ENCODE results near the gene TAF3. TPM values are rescaled to one million over a fixed set of nuclear protein-coding genes. Genes with fewer than 3 reads are reported as not detected.

Gene TAF3
- total RNA-seq, 1 donor from 2014 or later, result 8.5 TPM

DNA sequence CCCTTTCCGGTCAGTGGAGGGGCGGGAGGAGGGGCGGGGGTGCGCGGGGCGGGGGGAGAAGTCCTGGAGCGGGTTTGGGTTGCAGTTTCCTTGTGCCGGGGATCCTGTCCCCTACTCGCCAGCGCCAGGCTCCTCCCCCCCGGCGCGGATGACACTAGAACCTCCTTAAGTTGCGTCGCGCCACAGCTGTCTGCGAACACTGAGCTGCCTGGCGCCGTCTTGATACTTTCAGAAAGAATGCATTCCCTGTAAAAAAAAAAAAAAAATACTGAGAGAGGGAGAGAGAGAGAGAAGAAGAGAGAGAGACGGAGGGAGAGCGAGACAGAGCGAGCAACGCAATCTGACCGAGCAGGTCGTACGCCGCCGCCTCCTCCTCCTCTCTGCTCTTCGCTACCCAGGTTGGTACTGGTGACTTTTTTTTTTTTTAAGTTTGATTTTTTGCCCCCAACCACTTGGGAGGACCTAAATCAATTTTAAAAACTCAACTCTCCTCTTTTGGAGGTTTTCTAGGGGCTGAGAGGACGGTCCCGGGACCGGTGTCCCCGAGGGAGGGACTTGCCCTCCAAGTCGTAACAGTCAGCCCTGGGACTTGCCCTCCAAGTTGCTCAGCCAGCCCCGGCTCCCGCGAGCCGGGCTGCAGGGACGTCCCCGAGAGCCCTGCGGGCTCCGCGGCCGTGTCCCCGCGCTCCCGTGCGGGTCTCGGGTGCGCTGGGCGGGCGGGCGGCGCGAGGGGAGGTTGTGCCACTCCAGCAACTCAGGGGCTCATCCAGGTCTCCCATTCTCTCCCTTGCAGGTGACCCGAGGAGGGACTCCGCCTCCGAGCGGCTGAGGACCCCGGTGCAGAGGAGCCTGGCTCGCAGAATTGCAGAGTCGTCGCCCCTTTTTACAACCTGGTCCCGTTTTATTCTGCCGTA is 236.4 kb downstream of the TAF3 start, which contains the start of gene GATA3:
Gene GATA3 (plus strand): TSS at position 195 of the 914 bp plus-strand sequence. CDS start 968 bp downstream, outside the sequence.
- Mint-ChIP-seq H3K4me1 (peaks cover 53% of the 10 kb centered on the region), H3K27me3 (ENCODE audit: low read depth) (peaks cover 18% of the 10 kb centered on the region), H3K36me3 (peaks cover 9% of the 10 kb centered on the region), H3K27ac (peak within 1 kb of the TSS; percentile 99), H3K9me3 (no peaks in the 10 kb centered on the region), H3K4me3 (peak within 1 kb of the TSS; percentile 96)
- TF ChIP-seq, protein P1, sequence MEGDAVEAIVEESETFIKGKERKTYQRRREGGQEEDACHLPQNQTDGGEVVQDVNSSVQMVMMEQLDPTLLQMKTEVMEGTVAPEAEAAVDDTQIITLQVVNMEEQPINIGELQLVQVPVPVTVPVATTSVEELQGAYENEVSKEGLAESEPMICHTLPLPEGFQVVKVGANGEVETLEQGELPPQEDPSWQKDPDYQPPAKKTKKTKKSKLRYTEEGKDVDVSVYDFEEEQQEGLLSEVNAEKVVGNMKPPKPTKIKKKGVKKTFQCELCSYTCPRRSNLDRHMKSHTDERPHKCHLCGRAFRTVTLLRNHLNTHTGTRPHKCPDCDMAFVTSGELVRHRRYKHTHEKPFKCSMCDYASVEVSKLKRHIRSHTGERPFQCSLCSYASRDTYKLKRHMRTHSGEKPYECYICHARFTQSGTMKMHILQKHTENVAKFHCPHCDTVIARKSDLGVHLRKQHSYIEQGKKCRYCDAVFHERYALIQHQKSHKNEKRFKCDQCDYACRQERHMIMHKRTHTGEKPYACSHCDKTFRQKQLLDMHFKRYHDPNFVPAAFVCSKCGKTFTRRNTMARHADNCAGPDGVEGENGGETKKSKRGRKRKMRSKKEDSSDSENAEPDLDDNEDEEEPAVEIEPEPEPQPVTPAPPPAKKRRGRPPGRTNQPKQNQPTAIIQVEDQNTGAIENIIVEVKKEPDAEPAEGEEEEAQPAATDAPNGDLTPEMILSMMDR (IDR thresholded peaks at IDR 0.05; ENCODE audit: unreplicated experiment), result no peak
- DNase-seq (ENCODE audit: low spot score in 2 of 2, unreplicated experiment in 2 of 2), result peak; percentile 74 to 81

DNA sequence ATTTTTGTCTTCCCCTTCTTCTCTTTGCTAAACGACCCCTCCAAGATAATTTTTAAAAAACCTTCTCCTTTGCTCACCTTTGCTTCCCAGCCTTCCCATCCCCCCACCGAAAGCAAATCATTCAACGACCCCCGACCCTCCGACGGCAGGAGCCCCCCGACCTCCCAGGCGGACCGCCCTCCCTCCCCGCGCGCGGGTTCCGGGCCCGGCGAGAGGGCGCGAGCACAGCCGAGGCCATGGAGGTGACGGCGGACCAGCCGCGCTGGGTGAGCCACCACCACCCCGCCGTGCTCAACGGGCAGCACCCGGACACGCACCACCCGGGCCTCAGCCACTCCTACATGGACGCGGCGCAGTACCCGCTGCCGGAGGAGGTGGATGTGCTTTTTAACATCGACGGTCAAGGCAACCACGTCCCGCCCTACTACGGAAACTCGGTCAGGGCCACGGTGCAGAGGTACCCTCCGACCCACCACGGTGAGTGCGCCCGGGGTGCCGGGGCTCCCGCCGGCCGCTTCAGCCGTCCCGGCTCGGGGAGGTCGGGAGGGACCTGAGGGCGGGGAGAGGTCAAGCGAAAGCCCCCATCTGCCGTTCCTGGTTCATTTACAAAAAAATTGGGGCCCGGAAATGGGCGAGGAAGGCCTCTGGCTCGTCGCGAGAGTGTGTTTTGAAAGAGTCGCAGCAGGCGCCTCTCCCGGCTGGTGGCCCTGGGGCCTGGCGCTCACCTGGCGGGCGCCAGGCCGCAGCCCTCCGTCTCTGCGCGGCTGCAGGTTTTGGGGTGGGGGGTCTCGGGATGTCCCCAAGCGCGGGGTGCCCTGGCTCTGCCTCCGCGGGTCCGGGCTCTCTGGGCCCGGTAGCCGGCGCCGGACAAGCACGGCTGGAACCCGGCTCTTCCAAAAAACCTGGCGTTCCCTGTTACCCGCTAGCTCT is 237.4 kb downstream of the TAF3 start:
- peaks cover 18% of the 10 kb centered on the region for H3K27me3 Mint-ChIP-seq (ENCODE audit: low read depth)
- H3K4me3 Mint-ChIP-seq, result peak overlapping the region; percentile 96
- H3K36me3 Mint-ChIP-seq, result peaks cover 9% of the 10 kb centered on the region
- TF ChIP-seq, protein P1 (IDR thresholded peaks at IDR 0.05; ENCODE audit: unreplicated experiment), result no peak
- H3K27ac Mint-ChIP-seq, result peak overlapping the region; percentile 97
- peak in 1 of 2 experiments; percentile 52 for DNase-seq (ENCODE audit: low spot score in 2 of 2, unreplicated experiment in 2 of 2)
- H3K9me3 Mint-ChIP-seq, result no peaks in the 10 kb centered on the region
- peaks cover 63% of the 10 kb centered on the region for H3K4me1 Mint-ChIP-seq

DNA sequence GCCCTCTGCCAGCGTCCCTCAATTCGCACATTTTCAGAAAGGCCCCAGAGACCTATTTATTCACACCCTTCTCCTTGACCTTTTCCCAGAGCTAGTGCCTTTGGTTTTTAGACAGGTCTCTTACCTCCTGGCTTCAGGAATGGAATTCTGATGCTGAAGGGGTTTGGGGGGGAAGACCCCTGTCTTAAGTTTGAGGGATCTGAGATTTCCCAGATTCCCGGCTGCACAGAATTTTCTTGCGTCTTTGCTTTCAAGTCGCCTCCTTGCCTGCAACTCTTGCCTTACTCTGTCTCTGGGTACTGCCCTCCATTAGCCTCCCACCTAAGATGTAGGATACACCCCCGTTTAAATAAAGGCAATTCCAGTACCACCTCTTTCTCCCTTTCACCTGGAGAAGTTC is 238.1 kb downstream of the TAF3 start:
- H3K4me1 Mint-ChIP-seq, result peaks cover 70% of the 10 kb centered on the region

DNA sequence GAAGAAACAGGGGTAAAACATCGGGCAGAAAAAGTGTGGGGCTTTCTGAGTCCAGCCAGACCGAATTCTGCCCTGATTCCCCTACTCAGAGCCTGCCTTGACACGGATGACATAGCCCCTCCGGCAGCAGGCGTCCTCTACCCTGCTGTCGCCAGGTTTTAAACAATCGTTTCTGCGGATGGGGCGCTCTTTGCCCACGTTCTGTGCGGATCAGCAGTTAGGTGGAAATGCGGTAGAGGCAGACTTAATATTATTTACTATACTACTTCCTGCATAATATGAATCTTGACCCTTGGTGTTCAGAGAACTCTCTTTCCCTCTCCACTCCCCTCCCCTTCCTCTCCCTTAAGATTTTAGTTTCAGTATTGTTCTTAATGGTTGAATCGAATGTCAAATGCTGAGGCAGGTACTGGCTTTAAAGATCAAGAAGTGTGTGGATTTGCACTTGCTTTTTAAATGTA is 238.6 kb downstream of the TAF3 start:
- TF ChIP-seq, protein P1 (IDR thresholded peaks at IDR 0.05; ENCODE audit: unreplicated experiment), result no peak
- peaks cover 73% of the 10 kb centered on the region for H3K4me1 Mint-ChIP-seq
- no peaks in the 10 kb centered on the region for H3K9me3 Mint-ChIP-seq
- peak overlapping the region; percentile 96 for H3K4me3 Mint-ChIP-seq
- DNase-seq (ENCODE audit: low spot score in 2 of 2, unreplicated experiment in 2 of 2), result no peak
- peak overlapping the region; percentile 97 for H3K27ac Mint-ChIP-seq
- peaks cover 11% of the 10 kb centered on the region for H3K36me3 Mint-ChIP-seq
- peaks cover 17% of the 10 kb centered on the region for H3K27me3 Mint-ChIP-seq (ENCODE audit: low read depth)

More for the DNA sequence above, 238.1 kb downstream of the TAF3 start:
- TF ChIP-seq, protein P1 (IDR thresholded peaks at IDR 0.05; ENCODE audit: unreplicated experiment), result no peak
- H3K27ac Mint-ChIP-seq, result peak overlapping the region; percentile 97
- H3K36me3 Mint-ChIP-seq, result peaks cover 11% of the 10 kb centered on the region
- peak overlapping the region; percentile 96 for H3K4me3 Mint-ChIP-seq
- DNase-seq (ENCODE audit: low spot score in 2 of 2, unreplicated experiment in 2 of 2), result no peak
- peaks cover 18% of the 10 kb centered on the region for H3K27me3 Mint-ChIP-seq (ENCODE audit: low read depth)
- H3K9me3 Mint-ChIP-seq, result no peaks in the 10 kb centered on the region

DNA sequence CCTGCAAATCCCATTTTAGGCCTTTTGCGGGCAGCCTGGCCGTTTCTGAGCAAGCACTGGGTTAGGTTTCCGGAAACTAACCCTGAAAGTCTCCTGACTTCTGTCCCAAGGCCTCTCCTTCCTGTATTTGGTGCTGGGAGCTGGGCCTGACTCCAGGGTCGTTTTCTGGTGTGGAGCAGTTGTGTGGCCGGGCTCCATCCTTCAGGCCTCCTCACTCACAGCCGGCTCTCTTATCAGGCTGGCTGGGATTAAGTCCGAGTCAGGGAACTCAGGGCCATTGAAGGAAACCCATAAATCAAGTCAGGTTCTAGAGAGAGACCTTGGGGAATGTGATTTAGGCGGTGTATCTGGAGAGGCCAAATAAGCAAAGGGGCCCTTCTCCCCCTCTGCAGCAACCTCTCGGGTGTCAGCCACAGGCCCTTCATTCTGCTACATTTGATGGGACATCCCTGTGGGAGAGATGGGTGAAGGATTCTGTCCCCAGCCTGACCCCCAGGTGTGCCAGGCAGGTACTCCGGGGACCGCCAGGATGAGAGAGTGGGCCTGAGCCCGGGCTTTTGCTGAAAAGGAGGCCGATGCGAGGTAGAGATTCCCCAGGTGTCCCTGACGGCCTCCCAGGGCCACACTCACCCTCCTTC is 239.4 kb downstream of the TAF3 start:
- Mint-ChIP-seq H3K9me3 (no peaks in the 10 kb centered on the region), H3K27me3 (ENCODE audit: low read depth) (peaks cover 10% of the 10 kb centered on the region), H3K36me3 (peaks cover 13% of the 10 kb centered on the region), H3K4me3 (peak overlapping the region; percentile 96), H3K27ac (peak overlapping the region; percentile 97), H3K4me1 (peaks cover 73% of the 10 kb centered on the region)
- no peak for DNase-seq (ENCODE audit: low spot score in 2 of 2, unreplicated experiment in 2 of 2)
- TF ChIP-seq, protein P1 (IDR thresholded peaks at IDR 0.05; ENCODE audit: unreplicated experiment), result no peak

Measured in mesothelial cell of epicardium (in vitro differentiated cells).